ENCODE results near the gene UEVLD.

DNA sequence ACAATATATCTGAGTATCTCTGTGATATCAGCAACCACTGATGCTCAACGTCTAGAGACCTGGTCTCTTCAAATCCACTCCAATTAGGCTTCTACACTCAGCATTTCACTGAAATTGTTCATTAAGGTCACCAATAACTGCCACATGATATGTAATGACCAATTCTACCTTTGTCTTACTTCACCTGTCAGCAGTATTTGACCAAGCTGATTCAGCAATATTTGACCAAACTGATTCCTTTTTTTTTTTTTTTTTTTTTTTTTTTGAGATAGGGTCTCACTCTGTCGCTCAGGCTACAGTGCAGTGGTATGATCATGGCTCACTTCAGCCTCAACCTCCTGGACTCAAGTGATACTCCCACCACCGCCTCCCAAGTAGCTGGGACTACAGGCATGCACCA lies 67.4 kb downstream of the UEVLD start:
- TF ChIP-seq, protein P1, sequence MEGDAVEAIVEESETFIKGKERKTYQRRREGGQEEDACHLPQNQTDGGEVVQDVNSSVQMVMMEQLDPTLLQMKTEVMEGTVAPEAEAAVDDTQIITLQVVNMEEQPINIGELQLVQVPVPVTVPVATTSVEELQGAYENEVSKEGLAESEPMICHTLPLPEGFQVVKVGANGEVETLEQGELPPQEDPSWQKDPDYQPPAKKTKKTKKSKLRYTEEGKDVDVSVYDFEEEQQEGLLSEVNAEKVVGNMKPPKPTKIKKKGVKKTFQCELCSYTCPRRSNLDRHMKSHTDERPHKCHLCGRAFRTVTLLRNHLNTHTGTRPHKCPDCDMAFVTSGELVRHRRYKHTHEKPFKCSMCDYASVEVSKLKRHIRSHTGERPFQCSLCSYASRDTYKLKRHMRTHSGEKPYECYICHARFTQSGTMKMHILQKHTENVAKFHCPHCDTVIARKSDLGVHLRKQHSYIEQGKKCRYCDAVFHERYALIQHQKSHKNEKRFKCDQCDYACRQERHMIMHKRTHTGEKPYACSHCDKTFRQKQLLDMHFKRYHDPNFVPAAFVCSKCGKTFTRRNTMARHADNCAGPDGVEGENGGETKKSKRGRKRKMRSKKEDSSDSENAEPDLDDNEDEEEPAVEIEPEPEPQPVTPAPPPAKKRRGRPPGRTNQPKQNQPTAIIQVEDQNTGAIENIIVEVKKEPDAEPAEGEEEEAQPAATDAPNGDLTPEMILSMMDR (IDR thresholded peaks at IDR 0.05; ENCODE audit: low read length): no peak
- TF ChIP-seq EZH2 (optimal IDR thresholded peaks at IDR 0.05; ENCODE audit: low read depth, low read length) (no peak), EZH2phosphoT487 (IDR thresholded peaks at IDR 0.05; ENCODE audit: low read length) (no peak)
